Breast epithelium (tissue), 4 donors: ENCODE data around the gene NDUFV2. TPM values are rescaled to one million over a fixed set of nuclear protein-coding genes. Genes with fewer than 3 reads are reported as not detected.

Experiments used
- DNase-seq, 2 donors: peaks; one replicate each; pipeline ENCODE4 v3.0.0-alpha.2; 2019; ENCODE audit warnings: low spot score in 2 of 2
- H3K27ac ChIP-seq, 2 donors: fragments of 200-600 bp; sonication (generic) in 1 of 2; one replicate each; pipeline ENCODE4 v1.5.1; 2016 to 2019; ENCODE audit warnings: mild to moderate bottlenecking in 1 of 2
- H3K27me3 ChIP-seq, 2 donors: fragments of 200-600 bp; sonication (generic) in 1 of 2; one replicate each; pipeline versions ENCODE4 v1.5.1 to v1.6.0; 2017 to 2019; ENCODE audit warnings: control low read depth in 1 of 2, mild to moderate bottlenecking in 1 of 2
- H3K36me3 ChIP-seq: fragments of 200-600 bp; one replicate; pipeline ENCODE4 v1.5.1; 2019
- H3K4me1 ChIP-seq, 2 donors: fragments of 200-600 bp; sonication (generic); one replicate each; pipeline ENCODE4 v1.5.1; 2016 to 2019; ENCODE audit warnings: control low read depth in 1 of 2
- H3K4me3 ChIP-seq, 3 donors: fragments of 200-600 bp; sonication (generic); 1 replicate in 2 of 3; 2 replicates in 1 of 3; pipeline ENCODE4 v1.5.1; 2016 to 2019; ENCODE audit warnings: mild to moderate bottlenecking in 3 of 3, moderate library complexity in 2 of 3
- H3K9me3 ChIP-seq, 2 donors: fragments of 200-600 bp; sonication (generic) in 1 of 2; one replicate each; pipeline ENCODE4 v1.5.1; 2016 to 2019; ENCODE audit warnings: control low read depth in 1 of 2
- CTCF ChIP-seq, 3 donors: fragments of 450-650 bp; IDR thresholded peaks; one replicate each; pipeline ENCODE4 v1.5.1; 2016 to 2017; ENCODE audit warnings: antibody characterized with exemption in 3 of 3, mild to moderate bottlenecking in 3 of 3, moderate library complexity in 3 of 3
- POLR2A ChIP-seq: fragments of 450-650 bp; IDR thresholded peaks from one replicate; pipeline ENCODE4 v1.6.1; 2016; ENCODE audit warnings: antibody characterized with exemption, mild to moderate bottlenecking, moderate library complexity
- POLR2AphosphoS5 ChIP-seq, 3 donors: sonication (generic); formaldehyde crosslinking; IDR thresholded peaks; one replicate each; pipeline ENCODE4 v1.6.1; 2017; ENCODE audit warnings: antibody characterized with exemption in 3 of 3
- intact Hi-C: fragments of 100-400 bp; cut with DNase I; formaldehyde crosslinking; loops from one replicate; pipeline ENCODE4 v1.15.1; 2023; ENCODE audit warnings: low total_unique reads
- total RNA-seq, 3 donors: library from RNA; depleted of rRNA; stranded (reverse); fragments of >200 nt; gene quantifications; one replicate each; pipeline ENCODE4 v1.1.0, GENCODE V29; 2016

NDUFV2 gene
- total RNA-seq, 3 donors from 2014 or later = 106 to 116 (median 113) TPM

- no peak for DNase-seq
- intact Hi-C loops = no loop called here
- peak overlapping the region; percentile 84 to 92 (median 88) for H3K4me3 ChIP-seq
- no peaks in the 10 kb centered on the region for H3K27me3 ChIP-seq
- H3K27ac ChIP-seq = peak overlapping the region; percentile 98 to 100
- H3K36me3 ChIP-seq = no peaks in the 10 kb centered on the region
- TF ChIP-seq CTCF (IDR thresholded peaks at IDR 0.05) (no peak), POLR2A (no peak), POLR2AphosphoS5 (IDR thresholded peaks at IDR 0.05) (no peak)
- no peaks in the 10 kb centered on the region for H3K9me3 ChIP-seq
- peaks cover 6 to 9% of the 10 kb centered on the region in 2 donors for H3K4me1 ChIP-seq
These were observed 32.8 kb downstream of the NDUFV2 start for GRCh38 chr18:9135081-9135911.

- H3K4me3 ChIP-seq = peak overlapping the region; percentile 84 to 92 (median 88)
- intact Hi-C loops = loop anchor here (2.0 kb wide), 1 partner anchor 33 kb away; the partner anchor contains the start of gene NDUFV2
- peak overlapping the region; percentile 98 to 100 for H3K27ac ChIP-seq
- DNase-seq = peak in 1 of 2 donors; percentile 53
- no peaks in the 10 kb centered on the region for H3K27me3 ChIP-seq
- peaks cover 9 to 11% of the 10 kb centered on the region in 2 donors for H3K4me1 ChIP-seq
- no peaks in the 10 kb centered on the region for H3K9me3 ChIP-seq
- TF ChIP-seq POLR2A = no peak
- TF ChIP-seq POLR2AphosphoS5 (IDR thresholded peaks at IDR 0.05) = no peak
- TF ChIP-seq CTCF (IDR thresholded peaks at IDR 0.05) = no peak
- no peaks in the 10 kb centered on the region for H3K36me3 ChIP-seq
These were observed 33.4 kb downstream of the NDUFV2 start for GRCh38 chr18:9135912-9136314.

- H3K27me3 ChIP-seq = no peaks in the 10 kb centered on the region
- DNase-seq = peak; percentile 98
- H3K4me3 ChIP-seq = peak within 1 kb of the TSS; percentile 84 to 92 (median 88)
- H3K9me3 ChIP-seq = no peaks in the 10 kb centered on the region
- no peaks in the 10 kb centered on the region for H3K36me3 ChIP-seq
- peaks cover 9 to 18% of the 10 kb centered on the region in 2 donors for H3K4me1 ChIP-seq
- peak within 1 kb of the TSS; percentile 98 to 100 for H3K27ac ChIP-seq
- intact Hi-C loops = loop anchor here (2.0 kb wide), 1 partner anchor 34 kb away; the partner anchor contains the start of gene NDUFV2
- TF ChIP-seq POLR2AphosphoS5 (IDR thresholded peaks at IDR 0.05) (peak; percentile 88 to 99 (median 95)), CTCF (IDR thresholded peaks at IDR 0.05) (peak in 1 of 3 donors; percentile 11), POLR2A (peak; percentile 88)
These were observed 34.0 kb downstream of the NDUFV2 start, which contains the start of gene ANKRD12 for GRCh38 chr18:9136315-9137155. Gene ANKRD12, plus strand, starts transcription at chr18:9136781. Its CDS starts 45,652 bp downstream, at chr18:9182433.

DNA sequence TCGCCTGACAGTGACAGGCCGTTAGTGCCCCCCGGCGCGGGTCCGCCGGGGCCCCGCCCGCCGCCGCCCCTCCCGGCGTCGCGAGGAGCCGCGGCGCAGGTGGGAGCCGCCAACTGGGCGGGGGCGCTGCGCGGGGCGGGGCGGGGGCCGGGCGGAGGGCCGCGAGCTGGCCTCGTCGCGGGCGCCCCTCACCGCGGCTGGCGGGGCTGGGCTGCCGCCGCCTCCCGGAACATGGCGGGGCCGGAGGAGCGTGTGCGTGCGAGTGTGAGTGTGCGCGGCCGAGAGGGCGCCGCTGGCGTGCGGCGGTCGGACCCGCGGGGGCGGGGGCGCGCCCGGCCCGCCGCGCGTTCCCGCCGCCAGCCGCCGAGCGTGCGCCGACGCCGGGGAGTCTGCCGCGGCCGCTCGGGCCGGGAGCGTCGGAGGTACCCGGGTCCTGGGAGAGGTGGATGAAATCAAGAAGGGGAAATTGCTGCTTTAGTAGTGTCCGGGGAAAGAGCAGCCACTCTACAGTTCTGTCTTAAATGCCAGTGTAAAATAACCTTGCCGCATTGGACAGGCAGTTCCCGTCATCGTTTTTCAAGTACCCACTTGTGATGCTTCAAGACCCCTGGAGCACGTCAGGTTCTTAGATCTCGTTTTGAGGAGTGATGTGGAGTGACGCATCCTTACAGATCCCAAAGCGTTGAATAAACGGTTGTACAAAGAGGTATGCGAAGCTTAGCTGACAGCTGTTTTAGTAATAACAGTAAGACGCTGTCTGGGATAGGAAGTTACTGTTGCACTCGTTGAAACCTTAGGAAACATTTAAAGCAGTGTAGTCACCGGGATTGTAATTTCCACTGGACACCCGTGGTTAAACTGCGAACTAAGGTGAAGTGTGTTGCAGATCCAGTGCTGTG, 34.9 kb downstream of the NDUFV2 start:
- no peaks in the 10 kb centered on the region for H3K9me3 ChIP-seq

More for the DNA sequence above, 34.9 kb downstream of the NDUFV2 start:
- intact Hi-C loops = loop anchor here (2.0 kb wide), 1 partner anchor 35 kb away; the partner anchor contains the start of gene NDUFV2
- Histone ChIP-seq H3K27me3 (no peaks in the 10 kb centered on the region), H3K4me1 (peaks cover 9 to 25% of the 10 kb centered on the region in 2 donors), H3K27ac (peak overlapping the region; percentile 98 to 100), H3K4me3 (peak overlapping the region; percentile 84 to 92 (median 88)), H3K36me3 (no peaks in the 10 kb centered on the region)
- peak; percentile 39 to 54 for DNase-seq
- TF ChIP-seq POLR2AphosphoS5 (IDR thresholded peaks at IDR 0.05) (peak in 2 of 3 donors; percentile 73 to 74), POLR2A (no peak), CTCF (IDR thresholded peaks at IDR 0.05) (no peak)
